ENCODE data around the gene SLC6A7. TPM values are rescaled to one million over a fixed set of nuclear protein-coding genes. Genes with fewer than 3 reads are reported as not detected.
A peak's percentile ranks its signal among the peaks of the same experiment; 100 is the strongest.

The SLC6A7 gene
- total and polyA plus RNA-seq, 2 experiments from 2014 or later = not detected

DNA sequence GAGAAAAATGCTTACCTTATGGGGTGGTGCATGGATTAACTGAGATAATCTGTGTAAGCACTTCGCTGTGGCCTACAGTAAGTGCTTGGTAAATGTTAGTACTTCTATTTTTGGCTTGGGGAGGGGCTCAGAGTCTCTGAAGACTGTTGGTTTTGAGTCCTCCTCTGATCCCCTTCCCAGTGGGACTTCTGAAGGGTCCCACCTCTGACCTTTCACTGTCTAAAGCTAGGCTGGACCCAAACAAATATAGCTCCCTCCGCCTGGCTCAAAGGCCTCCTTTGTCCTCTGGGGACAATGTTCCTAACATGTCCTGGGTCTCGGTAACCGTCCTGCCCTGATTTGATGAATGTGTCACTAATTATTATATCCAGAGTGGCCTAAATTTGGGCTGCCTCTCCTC, 64.9 kb downstream of the SLC6A7 start:
- DNase-seq (ENCODE audit: low read depth in 1 of 2, low spot score in 1 of 2) = peak in 1 of 2 donors; percentile 40
- H3K27ac ChIP-seq = peak overlapping the region; percentile 89

DNA sequence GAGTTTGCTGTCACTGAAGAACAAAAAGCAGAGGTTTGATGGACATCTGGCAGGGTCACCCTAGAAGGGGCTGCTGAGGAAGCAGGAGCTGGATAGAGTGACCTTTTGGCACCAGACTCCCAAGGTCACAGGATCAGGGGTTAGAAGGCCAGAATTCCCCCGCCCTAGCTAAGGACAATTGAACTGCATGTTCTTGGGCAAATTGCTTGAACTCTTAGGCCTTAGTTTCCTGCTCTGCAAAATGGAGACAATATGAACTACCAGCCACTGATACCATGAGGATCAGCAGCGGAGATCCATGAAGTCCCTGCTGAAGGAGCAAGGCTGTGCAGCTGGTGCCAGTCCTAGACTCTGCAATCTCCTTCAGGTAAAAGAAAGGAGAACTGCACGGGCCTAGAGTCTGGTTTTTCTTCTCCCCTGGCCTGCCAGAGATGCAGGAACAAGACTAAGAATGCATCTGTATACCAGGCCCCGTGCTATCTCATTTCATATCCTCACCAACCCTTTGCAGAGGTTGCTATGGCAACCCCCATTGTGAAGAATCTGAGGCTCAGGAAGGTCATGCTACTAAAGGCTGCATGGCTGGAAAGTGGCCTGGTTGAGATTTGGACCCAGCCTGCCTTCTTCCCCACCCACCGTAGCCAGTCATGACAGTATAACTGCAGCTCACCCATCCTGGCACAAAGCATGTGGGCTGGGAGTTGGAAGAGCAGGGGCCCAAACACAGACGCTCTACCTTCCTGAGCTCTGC, 66.0 kb downstream of the SLC6A7 start:
- peaks cover 47% of the 10 kb centered on the region for H3K4me1 ChIP-seq (ENCODE audit: low read depth)
- H3K9me3 ChIP-seq (ENCODE audit: low read depth) = no peaks in the 10 kb centered on the region
- H3K36me3 ChIP-seq = no peaks in the 10 kb centered on the region
- TF ChIP-seq, protein P1, sequence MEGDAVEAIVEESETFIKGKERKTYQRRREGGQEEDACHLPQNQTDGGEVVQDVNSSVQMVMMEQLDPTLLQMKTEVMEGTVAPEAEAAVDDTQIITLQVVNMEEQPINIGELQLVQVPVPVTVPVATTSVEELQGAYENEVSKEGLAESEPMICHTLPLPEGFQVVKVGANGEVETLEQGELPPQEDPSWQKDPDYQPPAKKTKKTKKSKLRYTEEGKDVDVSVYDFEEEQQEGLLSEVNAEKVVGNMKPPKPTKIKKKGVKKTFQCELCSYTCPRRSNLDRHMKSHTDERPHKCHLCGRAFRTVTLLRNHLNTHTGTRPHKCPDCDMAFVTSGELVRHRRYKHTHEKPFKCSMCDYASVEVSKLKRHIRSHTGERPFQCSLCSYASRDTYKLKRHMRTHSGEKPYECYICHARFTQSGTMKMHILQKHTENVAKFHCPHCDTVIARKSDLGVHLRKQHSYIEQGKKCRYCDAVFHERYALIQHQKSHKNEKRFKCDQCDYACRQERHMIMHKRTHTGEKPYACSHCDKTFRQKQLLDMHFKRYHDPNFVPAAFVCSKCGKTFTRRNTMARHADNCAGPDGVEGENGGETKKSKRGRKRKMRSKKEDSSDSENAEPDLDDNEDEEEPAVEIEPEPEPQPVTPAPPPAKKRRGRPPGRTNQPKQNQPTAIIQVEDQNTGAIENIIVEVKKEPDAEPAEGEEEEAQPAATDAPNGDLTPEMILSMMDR (IDR thresholded peaks at IDR 0.05; ENCODE audit: low read depth, low read length) = no peak
- no peaks in the 10 kb centered on the region for H3K27me3 ChIP-seq
- DNase-seq (ENCODE audit: low read depth in 1 of 2, low spot score in 1 of 2) = peak; percentile 38 to 43
- H3K27ac ChIP-seq = peak overlapping the region; percentile 89
- H3K4me3 ChIP-seq = no peak overlapping the region

More for the DNA sequence above, 64.9 kb downstream of the SLC6A7 start:
- H3K27me3 ChIP-seq = no peaks in the 10 kb centered on the region
- no peaks in the 10 kb centered on the region for H3K9me3 ChIP-seq (ENCODE audit: low read depth)
- TF ChIP-seq, protein P1 (IDR thresholded peaks at IDR 0.05; ENCODE audit: low read depth, low read length) = no peak
- no peak overlapping the region for H3K4me3 ChIP-seq
- peaks cover 47% of the 10 kb centered on the region for H3K4me1 ChIP-seq (ENCODE audit: low read depth)
- no peaks in the 10 kb centered on the region for H3K36me3 ChIP-seq

DNA sequence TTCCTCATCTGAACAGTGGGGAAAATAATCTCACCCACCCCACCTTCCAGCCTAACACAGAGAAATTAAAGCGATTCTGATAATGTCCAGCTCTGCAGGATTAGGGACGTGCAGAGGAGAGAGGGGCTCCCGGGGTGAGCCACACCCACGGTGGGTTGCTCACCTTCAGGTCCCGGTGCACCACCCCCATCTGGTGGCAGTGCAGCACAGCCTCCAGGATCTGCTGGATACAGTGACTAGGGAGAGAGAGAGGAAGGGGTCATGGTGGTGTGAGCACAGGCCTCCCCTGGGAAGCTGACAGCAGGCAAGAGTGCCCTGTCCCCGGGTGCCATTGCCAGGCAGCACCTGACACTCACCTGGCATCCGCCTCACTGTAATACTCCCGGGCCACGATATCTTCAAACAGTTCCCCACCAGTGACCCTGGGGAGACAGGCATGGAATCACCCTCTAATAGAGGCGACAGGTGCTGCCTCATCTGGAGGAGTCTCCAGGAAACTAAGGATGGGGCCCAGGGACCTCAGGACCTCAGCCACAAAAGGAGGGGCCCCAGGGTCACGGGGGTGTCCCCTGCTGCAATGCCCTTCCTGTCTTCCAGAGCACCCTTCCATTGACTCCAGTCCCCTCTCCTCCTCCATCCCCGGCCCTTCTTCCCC, 66.7 kb downstream of the SLC6A7 start:
- no peak overlapping the region for H3K4me3 ChIP-seq
- no peaks in the 10 kb centered on the region for H3K36me3 ChIP-seq
- DNase-seq (ENCODE audit: low read depth in 1 of 2, low spot score in 1 of 2) = peak in 1 of 2 donors; percentile 60
- no peak overlapping the region for H3K27ac ChIP-seq
- TF ChIP-seq, protein P1 (IDR thresholded peaks at IDR 0.05; ENCODE audit: low read depth, low read length) = no peak
- H3K9me3 ChIP-seq (ENCODE audit: low read depth) = no peaks in the 10 kb centered on the region
- peaks cover 47% of the 10 kb centered on the region for H3K4me1 ChIP-seq (ENCODE audit: low read depth)
- no peaks in the 10 kb centered on the region for H3K27me3 ChIP-seq

DNA sequence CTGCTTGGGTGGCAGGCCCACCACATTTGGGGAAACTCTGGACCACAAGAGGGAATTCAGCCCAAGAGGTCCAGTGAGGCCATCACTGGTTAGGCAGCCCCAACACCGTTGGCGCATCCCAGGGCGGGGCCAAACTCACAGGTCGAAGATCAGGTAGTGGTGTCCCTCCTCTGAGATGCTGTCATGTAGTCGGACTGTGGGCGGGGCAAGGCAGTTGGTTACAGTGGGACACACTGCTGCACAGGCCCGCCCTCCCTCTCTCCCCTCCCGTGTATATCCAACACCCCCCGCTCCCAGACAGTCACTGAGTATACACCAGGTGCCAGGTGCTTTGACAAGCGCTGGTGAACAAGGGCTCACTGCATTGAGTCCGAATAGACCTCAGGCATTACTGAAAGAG, 67.6 kb downstream of the SLC6A7 start:
- TF ChIP-seq, protein P1 (IDR thresholded peaks at IDR 0.05; ENCODE audit: low read depth, low read length) = no peak
- Histone ChIP-seq H3K4me3 (no peak overlapping the region), H3K4me1 (ENCODE audit: low read depth) (peaks cover 38% of the 10 kb centered on the region), H3K36me3 (no peaks in the 10 kb centered on the region), H3K27ac (no peak overlapping the region), H3K27me3 (no peaks in the 10 kb centered on the region), H3K9me3 (ENCODE audit: low read depth) (no peaks in the 10 kb centered on the region)
- no peak for DNase-seq (ENCODE audit: low read depth in 1 of 2, low spot score in 1 of 2)

DNA sequence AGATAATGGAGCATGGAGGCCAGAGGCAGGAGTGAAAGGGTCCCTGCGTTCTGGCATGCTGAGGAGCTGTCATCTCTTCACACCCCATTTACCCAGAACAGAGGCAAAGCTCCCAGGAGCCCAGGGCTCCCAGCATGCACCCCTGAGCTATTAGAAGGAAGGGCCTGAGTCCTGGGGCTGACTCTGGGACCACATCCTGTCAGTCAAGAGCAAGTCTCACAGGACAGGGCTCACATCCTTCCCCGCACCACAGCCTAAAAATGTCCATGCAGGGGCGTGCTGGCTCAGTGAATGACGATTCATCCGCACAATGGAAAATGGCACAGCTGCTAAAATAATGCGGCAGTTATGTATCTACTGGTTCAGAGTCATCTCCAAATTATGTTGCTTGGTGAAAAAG, 68.3 kb downstream of the SLC6A7 start:
- Histone ChIP-seq H3K4me3 (no peak overlapping the region), H3K27ac (peak overlapping the region; percentile 22)

More for the DNA sequence above, 68.3 kb downstream of the SLC6A7 start:
- TF ChIP-seq, protein P1 (IDR thresholded peaks at IDR 0.05; ENCODE audit: low read depth, low read length) = no peak
- DNase-seq (ENCODE audit: low read depth in 1 of 2, low spot score in 1 of 2) = no peak
- H3K36me3 ChIP-seq = no peaks in the 10 kb centered on the region
- H3K9me3 ChIP-seq (ENCODE audit: low read depth) = no peaks in the 10 kb centered on the region
- peaks cover 32% of the 10 kb centered on the region for H3K4me1 ChIP-seq (ENCODE audit: low read depth)
- H3K27me3 ChIP-seq = no peaks in the 10 kb centered on the region

Other genes with a start within 250 kb of the SLC6A7 start
- gene PDE6A, start 245.3 kb upstream of the SLC6A7 start, total RNA-seq = 0.21 TPM in 1 of 2 replicates, not detected in the other
- gene PDE6A, start 245.3 kb upstream of the SLC6A7 start, polyA plus RNA-seq = not detected in 2 replicates
- gene SLC26A2, start 229.3 kb upstream of the SLC6A7 start, total RNA-seq = 6.8 and 7.0 TPM in 2 replicates
- 3.8 and 4.4 TPM in 2 replicates for gene SLC26A2, start 229.3 kb upstream of the SLC6A7 start, polyA plus RNA-seq
- 3.5 and 7.6 TPM in 2 replicates for gene TIGD6, start 189.4 kb upstream of the SLC6A7 start, total RNA-seq
- 10.3 and 11.4 TPM in 2 replicates for gene TIGD6, start 189.4 kb upstream of the SLC6A7 start, polyA plus RNA-seq
- gene HMGXB3, start 189.3 kb upstream of the SLC6A7 start, total RNA-seq = 27.8 and 51.0 TPM in 2 replicates
- 16.7 and 23.9 TPM in 2 replicates for gene HMGXB3, start 189.3 kb upstream of the SLC6A7 start, polyA plus RNA-seq
- gene CSF1R, start 103.5 kb upstream of the SLC6A7 start, total RNA-seq = 0.04 TPM in 1 of 2 replicates, not detected in the other
- 0.48 and 0.50 TPM in 2 replicates for gene CSF1R, start 103.5 kb upstream of the SLC6A7 start, polyA plus RNA-seq
- 4.2 and 5.4 TPM in 2 replicates for gene PDGFRB, start 34.2 kb upstream of the SLC6A7 start, total RNA-seq
- 5.3 and 6.1 TPM in 2 replicates for gene PDGFRB, start 34.2 kb upstream of the SLC6A7 start, polyA plus RNA-seq
- not detected in 2 replicates for gene CDX1, start 23.3 kb upstream of the SLC6A7 start, total RNA-seq
- gene CDX1, start 23.3 kb upstream of the SLC6A7 start, polyA plus RNA-seq = 0.62 TPM in 1 of 2 replicates, not detected in the other
- gene CAMK2A, start 99.7 kb downstream of the SLC6A7 start, total RNA-seq = 34.6 and 47.7 TPM in 2 replicates
- gene CAMK2A, start 99.7 kb downstream of the SLC6A7 start, polyA plus RNA-seq = 11.8 and 19.0 TPM in 2 replicates
- 3.3 and 6.4 TPM in 2 replicates for gene ARSI, start 112.8 kb downstream of the SLC6A7 start, total RNA-seq
- 2.0 and 2.1 TPM in 2 replicates for gene ARSI, start 112.8 kb downstream of the SLC6A7 start, polyA plus RNA-seq
- gene TCOF1, start 167.6 kb downstream of the SLC6A7 start, total RNA-seq = 29.5 and 46.0 TPM in 2 replicates
- gene TCOF1, start 167.6 kb downstream of the SLC6A7 start, polyA plus RNA-seq = 31.4 and 37.7 TPM in 2 replicates
- gene CD74, start 222.8 kb downstream of the SLC6A7 start, total RNA-seq = 11.7 and 12.6 TPM in 2 replicates
- 16.3 and 23.7 TPM in 2 replicates for gene CD74, start 222.8 kb downstream of the SLC6A7 start, polyA plus RNA-seq

All from cardiac muscle cell (in vitro differentiated cells and primary cell).